ENCODE data around the gene CS. TPM values are rescaled to one million over a fixed set of nuclear protein-coding genes. Genes with fewer than 3 reads are reported as not detected.

CS gene
- total and polyA plus RNA-seq, 2 of the 4 experiments (the other 2 are of a cell fraction): 139 to 146 TPM

DNA sequence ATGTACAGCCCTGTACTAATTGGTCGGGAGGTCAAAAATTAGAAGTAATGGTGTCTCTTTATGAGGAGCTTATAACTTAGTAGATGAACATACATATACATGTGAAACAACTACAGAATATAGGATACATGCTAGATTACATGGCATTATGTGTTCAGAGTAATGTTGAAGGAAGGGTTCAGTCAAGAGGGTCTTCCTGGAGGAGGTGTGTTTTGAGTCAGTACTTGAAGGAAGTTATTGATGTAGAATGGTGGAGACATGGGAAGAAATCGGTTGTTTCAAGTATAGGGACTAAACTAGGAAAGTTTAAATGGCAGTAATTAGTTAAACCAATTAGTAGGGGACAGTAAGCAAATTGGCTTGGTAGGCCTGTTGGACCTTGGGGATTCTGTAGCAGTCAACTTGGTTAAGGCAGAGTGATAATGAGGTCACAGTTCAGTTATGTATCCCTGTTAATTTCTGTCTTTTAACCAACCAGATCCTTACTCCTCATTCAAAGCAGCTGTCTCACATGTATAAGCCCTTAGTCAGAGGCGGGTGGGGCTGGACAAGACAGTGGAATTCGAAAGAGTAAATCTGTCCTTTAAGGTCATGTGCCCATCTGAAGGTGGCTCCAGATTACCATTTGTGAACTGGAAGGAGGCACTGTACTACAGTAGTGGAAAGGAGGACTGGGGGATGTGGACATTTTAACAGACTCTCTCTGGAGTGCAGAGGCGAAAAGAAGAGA, 38.5 kb downstream of the CS start:
- Histone ChIP-seq H2BK20ac (ENCODE audit: low read depth, low read length) (peak overlapping the region; percentile 84), H3K9me3 (ENCODE audit: control insufficient read depth, insufficient read depth, low read length) (no peaks in the 10 kb centered on the region), H3K36me3 (ENCODE audit: control insufficient read depth, insufficient read depth, low read length) (peaks cover 4% of the 10 kb centered on the region; the same call in 1 of the 2 replicates), H3K23ac (ENCODE audit: low read depth, low read length) (peak overlapping the region; percentile 75), H3K79me1 (ENCODE audit: low read depth in 1 of 2, low read length in 2 of 2) (peaks cover 0 to 23% of the 10 kb centered on the region in 2 experiments; a peak in 2 of 4 replicates), H2AK5ac (ENCODE audit: low read depth, low read length) (peak overlapping the region; percentile 81), H3K9ac (ENCODE audit: low read depth, low read length) (no peak overlapping the region), H4K20me1 (ENCODE audit: insufficient read depth, low read length) (peaks cover 7% of the 10 kb centered on the region), H2BK5ac (ENCODE audit: low read depth, low read length, poor library complexity, severe bottlenecking) (peak overlapping the region; percentile 92), H2BK120ac (ENCODE audit: low read depth, low read length) (peak overlapping the region; percentile 89), H3K4ac (ENCODE audit: low read depth, low read length) (peak overlapping the region; percentile 74), H3K4me3 (ENCODE audit: insufficient read depth, low read depth, low read length) (no peak overlapping the region), H2AFZ (replicated peaks; ENCODE audit: low read length, poor library complexity) (peak overlapping the region; percentile 27), H4K8ac (ENCODE audit: low read depth in 2 of 2, low read length in 2 of 2) (peak overlapping the region; percentile 7 to 80; a peak in 2 of 4 replicates), H3K14ac (replicated peaks; ENCODE audit: low read depth, low read length) (peak overlapping the region; percentile 71), H3K18ac (ENCODE audit: low read depth, low read length) (peak overlapping the region; percentile 87; the same call in 1 of the 2 replicates), H4K91ac (ENCODE audit: insufficient read depth, low read depth, low read length) (peak overlapping the region; percentile 73), H3K27ac (ENCODE audit: insufficient read depth, low read length) (no peak overlapping the region), H2BK15ac (ENCODE audit: low read depth, low read length) (peak overlapping the region; percentile 52), H3K4me1 (ENCODE audit: control insufficient read depth, insufficient read depth, low read length) (peaks cover 17% of the 10 kb centered on the region), H2AK9ac (replicated peaks; ENCODE audit: low read depth, low read length, poor library complexity) (peak overlapping the region; percentile 10), H3K27me3 (ENCODE audit: control insufficient read depth, insufficient read depth, low read length) (no peaks in the 10 kb centered on the region), H4K5ac (ENCODE audit: low read depth, low read length) (peak overlapping the region; percentile 72; the same call in 1 of the 2 replicates), H3K9me1 (ENCODE audit: insufficient read depth, low read length) (peaks cover 12% of the 10 kb centered on the region), H3K4me2 (ENCODE audit: low read depth, low read length) (peak overlapping the region; percentile 35; the same call in 1 of the 2 replicates), H3K56ac (ENCODE audit: extremely low read depth, insufficient read depth, low read length) (peak overlapping the region; percentile 44; the same call in 1 of the 2 replicates)
- intact Hi-C loops (cut with micrococcal nuclease) (no loop called here), in situ Hi-C loops (cut with MboI; ENCODE audit: low sequenced_read_pairs) (no loop called here), dilution Hi-C loops (cut with HindIII; ENCODE audit: low sequenced_read_pairs, unreplicated experiment) (no loop called here)
- 100% methylated on average over 1 of the region's 5 CpGs; no CpG with 5 or more reads in 1 of the 2 experiments for WGBS, 2 experiments (ENCODE audit: extremely low coverage in 2 of 2, insufficient read length in 1 of 2)
- peak; percentile 18 for ATAC-seq (ENCODE audit: low read depth)
- TF ChIP-seq RFX5 (IDR thresholded peaks at IDR 0.05; ENCODE audit: low read depth, low read length): no peak
- TF ChIP-seq, protein P1, sequence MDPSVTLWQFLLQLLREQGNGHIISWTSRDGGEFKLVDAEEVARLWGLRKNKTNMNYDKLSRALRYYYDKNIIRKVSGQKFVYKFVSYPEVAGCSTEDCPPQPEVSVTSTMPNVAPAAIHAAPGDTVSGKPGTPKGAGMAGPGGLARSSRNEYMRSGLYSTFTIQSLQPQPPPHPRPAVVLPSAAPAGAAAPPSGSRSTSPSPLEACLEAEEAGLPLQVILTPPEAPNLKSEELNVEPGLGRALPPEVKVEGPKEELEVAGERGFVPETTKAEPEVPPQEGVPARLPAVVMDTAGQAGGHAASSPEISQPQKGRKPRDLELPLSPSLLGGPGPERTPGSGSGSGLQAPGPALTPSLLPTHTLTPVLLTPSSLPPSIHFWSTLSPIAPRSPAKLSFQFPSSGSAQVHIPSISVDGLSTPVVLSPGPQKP (IDR thresholded peaks at IDR 0.05; ENCODE audit: borderline replicate concordance, low read depth, low read length): no peak
- no peak for TF ChIP-seq MAFK (IDR thresholded peaks at IDR 0.05; ENCODE audit: low read depth, low read length)
- TF ChIP-seq RAD21 (IDR thresholded peaks at IDR 0.05; ENCODE audit: low read length): no peak
- TF ChIP-seq MXI1 (IDR thresholded peaks at IDR 0.05; ENCODE audit: borderline replicate concordance, low read depth, low read length): no peak
- no peak for TF ChIP-seq MAZ (IDR thresholded peaks at IDR 0.05; ENCODE audit: borderline replicate concordance, low read depth, low read length)
- TF ChIP-seq CEBPB (IDR thresholded peaks at IDR 0.05; ENCODE audit: low read depth, low read length): no peak
- TF ChIP-seq, protein P2, sequence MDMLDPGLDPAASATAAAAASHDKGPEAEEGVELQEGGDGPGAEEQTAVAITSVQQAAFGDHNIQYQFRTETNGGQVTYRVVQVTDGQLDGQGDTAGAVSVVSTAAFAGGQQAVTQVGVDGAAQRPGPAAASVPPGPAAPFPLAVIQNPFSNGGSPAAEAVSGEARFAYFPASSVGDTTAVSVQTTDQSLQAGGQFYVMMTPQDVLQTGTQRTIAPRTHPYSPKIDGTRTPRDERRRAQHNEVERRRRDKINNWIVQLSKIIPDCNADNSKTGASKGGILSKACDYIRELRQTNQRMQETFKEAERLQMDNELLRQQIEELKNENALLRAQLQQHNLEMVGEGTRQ (IDR thresholded peaks at IDR 0.05; ENCODE audit: low read depth, low read length): peak; percentile 72
- TF ChIP-seq, protein P3, sequence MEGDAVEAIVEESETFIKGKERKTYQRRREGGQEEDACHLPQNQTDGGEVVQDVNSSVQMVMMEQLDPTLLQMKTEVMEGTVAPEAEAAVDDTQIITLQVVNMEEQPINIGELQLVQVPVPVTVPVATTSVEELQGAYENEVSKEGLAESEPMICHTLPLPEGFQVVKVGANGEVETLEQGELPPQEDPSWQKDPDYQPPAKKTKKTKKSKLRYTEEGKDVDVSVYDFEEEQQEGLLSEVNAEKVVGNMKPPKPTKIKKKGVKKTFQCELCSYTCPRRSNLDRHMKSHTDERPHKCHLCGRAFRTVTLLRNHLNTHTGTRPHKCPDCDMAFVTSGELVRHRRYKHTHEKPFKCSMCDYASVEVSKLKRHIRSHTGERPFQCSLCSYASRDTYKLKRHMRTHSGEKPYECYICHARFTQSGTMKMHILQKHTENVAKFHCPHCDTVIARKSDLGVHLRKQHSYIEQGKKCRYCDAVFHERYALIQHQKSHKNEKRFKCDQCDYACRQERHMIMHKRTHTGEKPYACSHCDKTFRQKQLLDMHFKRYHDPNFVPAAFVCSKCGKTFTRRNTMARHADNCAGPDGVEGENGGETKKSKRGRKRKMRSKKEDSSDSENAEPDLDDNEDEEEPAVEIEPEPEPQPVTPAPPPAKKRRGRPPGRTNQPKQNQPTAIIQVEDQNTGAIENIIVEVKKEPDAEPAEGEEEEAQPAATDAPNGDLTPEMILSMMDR (conservative IDR thresholded peaks at IDR 0.05; ENCODE audit: low read depth, low read length): no peak
- TF ChIP-seq NFE2L2 (IDR thresholded peaks at IDR 0.05; ENCODE audit: low read depth, low read length): no peak
- TF ChIP-seq BHLHE40 (IDR thresholded peaks at IDR 0.05; ENCODE audit: low read depth, low read length): peak; percentile 37; the same call in 1 of the 2 replicates
- no peak for TF ChIP-seq SMC3 (IDR thresholded peaks at IDR 0.05; ENCODE audit: low read depth, low read length)
- TF ChIP-seq CHD1 (IDR thresholded peaks at IDR 0.05; ENCODE audit: low read depth, low read length): no peak
- no TSS peak for BruUV-seq (replicated peaks)
- ChIA-PET POLR2A (ENCODE audit: unreplicated experiment) (interaction anchor here (0.5 kb wide), 1 partner anchor 226 kb away, joined by 16 read pairs; the partner anchor contains the start of gene GLS2), CTCF (no interaction called here)
- DNase-seq: peak; percentile 71
